ENCODE measurements around the gene F7. TPM values are rescaled to one million over a fixed set of nuclear protein-coding genes. Genes with fewer than 3 reads are reported as not detected.

Gene F7
- total and polyA plus RNA-seq, 2 of the 4 experiments (the other 2 are of a cell fraction), result under 0.01 to 0.07 TPM

- Histone ChIP-seq H3K9me1 (ENCODE audit: insufficient read depth, low read length) (no peaks in the 10 kb centered on the region), H4K20me1 (ENCODE audit: insufficient read depth, low read length) (no peaks in the 10 kb centered on the region), H3K56ac (ENCODE audit: extremely low read depth, insufficient read depth, low read length) (no peak overlapping the region), H3K14ac (replicated peaks; ENCODE audit: low read depth, low read length) (no peak overlapping the region), H3K79me1 (ENCODE audit: low read depth in 1 of 2, low read length in 2 of 2) (no peaks in the 10 kb centered on the region), H3K4ac (ENCODE audit: low read depth, low read length) (no peak overlapping the region), H3K27me3 (ENCODE audit: control insufficient read depth, insufficient read depth, low read length) (peaks cover 34% of the 10 kb centered on the region), H3K36me3 (ENCODE audit: control insufficient read depth, insufficient read depth, low read length) (no peaks in the 10 kb centered on the region), H2BK120ac (ENCODE audit: low read depth, low read length) (no peak overlapping the region), H4K5ac (ENCODE audit: low read depth, low read length) (no peak overlapping the region), H3K9me3 (ENCODE audit: control insufficient read depth, insufficient read depth, low read length) (no peaks in the 10 kb centered on the region), H2AK9ac (replicated peaks; ENCODE audit: low read depth, low read length, poor library complexity) (no peak overlapping the region), H3K4me1 (ENCODE audit: control insufficient read depth, insufficient read depth, low read length) (0 out of 2 replicates have a peak, but pooled peaks cover 4% of the 10 kb centered on the region), H2AFZ (replicated peaks; ENCODE audit: low read length, poor library complexity) (no peak overlapping the region), H3K18ac (ENCODE audit: low read depth, low read length) (no peak overlapping the region), H2BK15ac (ENCODE audit: low read depth, low read length) (no peak overlapping the region), H4K91ac (ENCODE audit: insufficient read depth, low read depth, low read length) (no peak overlapping the region), H3K4me2 (ENCODE audit: low read depth, low read length) (no peak overlapping the region), H2AK5ac (ENCODE audit: low read depth, low read length) (no peak overlapping the region), H3K9ac (ENCODE audit: low read depth, low read length) (no peak overlapping the region), H3K23ac (ENCODE audit: low read depth, low read length) (no peak overlapping the region), H3K4me3 (ENCODE audit: insufficient read depth, low read depth, low read length) (no peak overlapping the region), H2BK20ac (ENCODE audit: low read depth, low read length) (no peak overlapping the region), H4K8ac (ENCODE audit: low read depth in 2 of 2, low read length in 2 of 2) (no peak overlapping the region), H3K27ac (ENCODE audit: insufficient read depth, low read length) (no peak overlapping the region), H2BK5ac (ENCODE audit: low read depth, low read length, poor library complexity, severe bottlenecking) (no peak overlapping the region)
- intact Hi-C loops (cut with micrococcal nuclease), result no loop called here
- POLR2A ChIA-PET (ENCODE audit: unreplicated experiment), result no interaction called here
- CTCF ChIA-PET, result no interaction called here
- 93% methylated on average over 51 of the region's 61 CpGs; no CpG with 5 or more reads in 1 of the 2 experiments for WGBS, 2 experiments (ENCODE audit: extremely low coverage in 2 of 2, insufficient read length in 1 of 2)
- TF ChIP-seq POLR2A (IDR thresholded peaks at IDR 0.05; ENCODE audit: low read depth, low read length) (no peak), MAFK (IDR thresholded peaks at IDR 0.05; ENCODE audit: low read depth, low read length) (no peak), MXI1 (IDR thresholded peaks at IDR 0.05; ENCODE audit: borderline replicate concordance, low read depth, low read length) (no peak), MAZ (IDR thresholded peaks at IDR 0.05; ENCODE audit: borderline replicate concordance, low read depth, low read length) (no peak), ELK1 (IDR thresholded peaks at IDR 0.05; ENCODE audit: borderline replicate concordance, low read depth, low read length) (no peak), FOS (IDR thresholded peaks at IDR 0.05; ENCODE audit: low read depth, low read length) (no peak), SMC3 (IDR thresholded peaks at IDR 0.05; ENCODE audit: low read depth, low read length) (no peak), CTCF (conservative IDR thresholded peaks at IDR 0.05; ENCODE audit: low read depth, low read length) (no peak), BHLHE40 (IDR thresholded peaks at IDR 0.05; ENCODE audit: low read depth, low read length) (no peak), RCOR1 (IDR thresholded peaks at IDR 0.05; ENCODE audit: insufficient replicate concordance, low read length) (no peak), USF2 (IDR thresholded peaks at IDR 0.05; ENCODE audit: low read depth, low read length) (no peak)
- in situ Hi-C loops (cut with MboI; ENCODE audit: low sequenced_read_pairs), result no loop called here
- BruUV-seq (replicated peaks), result no TSS peak
- DNase-seq (no peak), ATAC-seq (ENCODE audit: low read depth) (no peak)
- dilution Hi-C loops (cut with HindIII; ENCODE audit: low sequenced_read_pairs, unreplicated experiment), result no loop called here
Observed at GRCh38 chr13:113096052-113096744, 9.4 kb upstream of the F7 start.
